Spleen (tissue), 7 donors: ENCODE measurements around the gene SREBF2.

Experiments
- CTCF ChIP-seq, 11 experiments: fragments of 200-600 bp in 7 of 11; fragments of 450-650 bp in 4 of 11; sonication (generic) in 4 of 11; IDR thresholded peaks in 8 of 11; conservative IDR thresholded peaks in 3 of 11; 1 replicate in 7 of 11; 2 replicates in 4 of 11; pipeline versions ENCODE4 v1.4.0 to v1.8.0; 2016 to 2021; ENCODE audit warnings: antibody characterized with exemption in 11 of 11, inconsistent platforms in 4 of 11, mild to moderate bottlenecking in 1 of 11
- POLR2A ChIP-seq, 3 donors: fragments of 450-650 bp; IDR thresholded peaks; one replicate each; pipeline ENCODE4 v1.5.1; 2017; ENCODE audit warnings: antibody characterized with exemption in 3 of 3, mild to moderate bottlenecking in 1 of 3
- donor health status: DM: no; HTN: no; CAD: no; lungs with moderate emphysema.
- donor health status: DM: no; HTN: no; CAD: no.
- donor health status: DM: no; HTN: no; CAD: no.

DNA sequence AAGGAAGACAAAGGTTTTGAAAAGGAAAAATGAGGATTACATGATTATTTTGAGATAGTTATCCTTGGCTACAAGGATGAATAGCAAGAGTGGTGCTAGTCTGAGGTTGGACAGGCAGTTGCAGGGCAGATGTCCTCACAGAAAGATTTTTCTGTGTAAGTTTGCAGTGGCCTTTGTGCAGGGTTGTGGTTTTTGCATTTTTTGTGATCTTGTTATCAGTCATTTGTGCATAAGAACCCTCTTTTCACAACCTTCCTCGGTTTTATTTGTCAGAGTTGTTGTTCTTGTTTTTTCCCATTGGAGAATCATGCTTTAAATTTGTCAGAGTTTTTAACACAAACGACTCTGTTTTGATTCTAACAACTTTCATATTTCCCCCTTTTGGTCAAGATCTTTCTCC lies 31.0 kb upstream of the SREBF2 start:
- TF ChIP-seq POLR2A (IDR thresholded peaks at IDR 0.05): no peak
- no peak for TF ChIP-seq CTCF (IDR thresholded peaks at IDR 0.05 in 8 of 11, conservative IDR thresholded peaks at IDR 0.05 in 3 of 11)
